GM20431 (cell line): ENCODE measurements around the gene MSMP.

Source experiments
- in situ Hi-C: fragments of 300-500 bp; cut with MseI, MboI; formaldehyde crosslinking; loops from one replicate; pipeline ENCODE4 v1.15.0; 2020; ENCODE audit warnings: low sequenced_read_pairs; ENCODE audit not compliant: unreplicated experiment

Gene MSMP, protein sequence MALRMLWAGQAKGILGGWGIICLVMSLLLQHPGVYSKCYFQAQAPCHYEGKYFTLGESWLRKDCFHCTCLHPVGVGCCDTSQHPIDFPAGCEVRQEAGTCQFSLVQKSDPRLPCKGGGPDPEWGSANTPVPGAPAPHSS

GRCh38 chr9:35754264-35754663, at the start of gene MSMP:
Gene MSMP (minus strand): TSS chr9:35754276. CDS start chr9:35754129, 147 bp downstream.
- in situ Hi-C loops = no loop called here

DNA sequence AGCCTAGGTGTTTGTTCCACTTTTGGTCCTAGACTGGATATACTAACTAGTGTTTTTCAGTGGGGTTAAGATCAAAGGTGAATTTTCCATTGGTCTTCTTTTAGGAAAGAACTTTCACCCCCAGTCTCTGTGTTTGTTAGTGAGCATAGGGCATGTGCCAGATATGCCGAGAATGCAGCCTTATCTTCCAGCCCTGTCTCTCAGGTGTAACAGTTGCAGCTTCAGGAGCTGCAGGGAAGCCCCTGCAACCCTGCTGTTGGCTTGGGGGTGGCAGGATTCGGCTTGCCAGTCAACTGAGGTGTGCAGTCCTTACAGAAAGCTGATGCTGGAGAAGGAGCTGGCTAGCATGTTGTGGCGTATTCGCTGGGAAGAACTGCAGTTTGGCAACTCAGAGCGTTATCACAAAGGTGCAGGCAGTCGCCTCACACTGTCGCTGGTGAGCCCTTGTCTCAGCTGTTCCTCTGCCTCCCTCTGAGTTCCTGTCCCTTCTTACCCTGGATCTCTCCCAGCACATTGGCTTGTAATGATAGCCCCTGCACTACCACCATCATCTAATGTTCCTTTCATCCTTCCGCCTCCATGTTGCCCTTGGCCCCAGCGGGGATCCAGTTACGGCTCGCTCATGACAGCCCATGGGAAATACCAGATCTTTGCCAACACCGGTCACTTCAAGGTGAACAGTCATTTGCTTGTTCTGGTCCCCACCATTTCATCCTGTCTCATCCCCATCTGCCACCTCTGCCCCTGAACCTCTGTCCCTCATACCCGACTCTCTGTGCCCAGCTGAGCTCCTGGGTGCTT, 47.5 kb upstream of the MSMP start:
- in situ Hi-C loops = no loop called here

DNA sequence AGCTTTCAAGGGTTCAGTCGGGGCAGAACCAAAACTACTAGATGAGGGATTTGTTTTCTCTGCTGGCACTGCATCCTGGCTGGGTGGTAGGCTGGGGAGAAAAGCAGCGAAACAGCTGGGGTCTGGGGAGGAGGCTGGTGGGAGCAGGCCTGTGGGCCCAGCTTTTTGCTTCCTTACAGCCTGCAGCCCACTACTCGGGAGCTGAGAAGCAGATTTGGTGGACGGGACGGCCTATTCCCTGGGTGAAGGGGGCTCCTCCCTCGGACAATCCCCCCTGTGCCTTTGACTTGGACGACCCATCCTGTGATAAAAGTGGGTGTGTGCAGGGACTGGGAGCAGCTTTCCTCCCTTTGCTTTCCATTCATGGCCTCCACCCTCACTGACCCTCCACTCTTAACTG, 46.5 kb upstream of the MSMP start:
- in situ Hi-C loops = no loop called here

- in situ Hi-C loops = no loop called here
Measured at GRCh38 chr9:35798658-35799374, 44.7 kb upstream of the MSMP start.

GRCh38 chr9:35797311-35798109, 43.4 kb upstream of the MSMP start:
- in situ Hi-C loops = no loop called here

GRCh38 chr9:35795695-35796094, 41.6 kb upstream of the MSMP start:
- in situ Hi-C loops = no loop called here

- in situ Hi-C loops = no loop called here
Measured at GRCh38 chr9:35793461-35793860, 39.4 kb upstream of the MSMP start.

DNA sequence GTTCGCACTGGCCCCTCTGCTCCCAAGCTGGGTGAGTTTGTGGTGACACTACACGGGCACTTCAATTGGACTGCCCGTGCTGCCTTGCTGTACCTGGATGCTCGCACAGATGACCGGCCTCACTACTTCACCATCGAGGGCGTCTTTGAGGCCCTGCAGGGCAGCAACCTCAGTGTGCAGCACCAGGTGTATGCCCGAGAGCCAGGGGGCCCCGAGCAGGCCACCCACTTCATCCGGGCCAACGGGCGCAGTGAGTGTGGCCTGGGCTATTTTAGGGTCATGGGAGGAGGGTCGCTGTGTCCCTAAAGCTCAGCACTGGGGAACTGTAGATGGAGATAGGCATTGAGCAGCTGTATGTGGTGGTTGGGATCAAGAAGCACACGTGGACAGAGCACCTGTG, 38.8 kb upstream of the MSMP start:
- in situ Hi-C loops = no loop called here

GRCh38 chr9:35792024-35792813, 38.1 kb upstream of the MSMP start:
- in situ Hi-C loops = no loop called here

DNA sequence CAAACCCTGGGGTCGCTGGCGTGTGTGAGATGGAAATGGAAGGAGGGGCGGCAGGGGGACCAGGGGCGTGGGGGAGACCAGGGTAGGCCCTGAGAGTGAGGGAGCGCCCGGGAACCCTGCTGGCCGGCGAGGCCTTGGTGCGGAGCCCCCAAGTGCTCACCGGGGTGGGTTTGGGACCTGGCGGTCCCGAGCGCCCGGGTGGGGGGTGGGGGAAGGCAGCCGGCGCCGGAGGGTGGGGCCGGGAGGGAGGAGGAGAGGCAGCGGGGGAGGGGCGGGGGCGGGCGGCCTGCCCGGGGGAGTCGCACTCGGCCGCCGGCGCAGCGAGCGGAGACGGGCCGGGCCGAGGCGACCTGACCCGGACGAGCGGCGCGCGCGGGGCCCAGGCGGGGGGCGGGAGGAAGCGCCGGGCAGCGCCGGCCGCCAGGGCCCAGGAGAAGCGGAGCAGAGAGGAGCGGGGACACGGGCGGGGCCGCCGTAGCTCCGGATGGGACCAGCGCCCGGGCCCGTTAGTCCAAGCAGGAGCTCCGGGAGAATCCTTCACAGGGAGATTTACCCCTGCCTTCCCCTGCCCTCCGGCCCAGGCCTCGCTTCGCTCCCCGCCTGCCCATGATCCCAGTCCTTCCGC, 37.3 kb upstream of the MSMP start, which contains the start of gene NPR2:
Gene NPR2, plus strand, starts transcription at position 295 of the 625 bp plus-strand sequence. CDS start 818 bp downstream, outside the sequence.
- in situ Hi-C loops = no loop called here

- in situ Hi-C loops = no loop called here
Measured at GRCh38 chr9:35790385-35791296, 36.6 kb upstream of the MSMP start.

DNA sequence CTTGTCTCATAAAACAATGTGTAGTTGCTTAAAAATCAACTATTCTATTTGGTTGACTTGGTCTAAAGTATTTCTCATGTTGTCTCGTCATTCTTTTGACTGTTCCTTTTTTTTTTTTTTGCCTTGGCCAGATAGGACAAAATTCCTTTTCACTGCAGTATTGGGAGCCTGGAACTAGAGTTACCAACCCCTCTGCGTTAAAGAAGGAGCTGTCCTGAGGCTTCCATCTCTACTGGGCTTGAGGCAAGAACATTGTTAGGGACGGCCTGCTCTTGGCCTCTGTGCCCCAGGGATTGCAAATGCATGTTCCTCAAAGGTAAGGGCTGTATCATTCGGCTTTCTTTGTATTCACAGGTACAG, 35.9 kb upstream of the MSMP start:
- in situ Hi-C loops = no loop called here

GRCh38 chr9:35789541-35789940, 35.5 kb upstream of the MSMP start:
- in situ Hi-C loops = no loop called here

DNA sequence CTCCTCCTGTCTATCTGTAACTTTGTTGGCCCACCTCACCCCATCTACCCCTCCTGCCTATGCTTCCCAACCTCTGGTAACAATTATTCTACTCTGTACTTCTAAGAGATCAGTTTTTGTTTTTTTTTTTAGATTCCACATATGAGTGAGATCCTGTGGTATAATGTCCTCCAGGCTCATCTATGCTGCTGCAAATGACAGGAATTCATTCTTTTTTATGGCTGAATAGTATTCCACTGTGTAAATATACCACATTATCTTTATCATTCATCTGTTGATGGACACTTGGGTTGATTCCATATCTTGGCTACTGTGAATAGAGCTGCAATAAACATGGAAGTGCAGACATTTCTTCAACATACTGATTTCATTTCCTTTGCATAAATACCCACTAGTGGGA, 29.3 kb upstream of the MSMP start:
- in situ Hi-C loops = no loop called here

DNA sequence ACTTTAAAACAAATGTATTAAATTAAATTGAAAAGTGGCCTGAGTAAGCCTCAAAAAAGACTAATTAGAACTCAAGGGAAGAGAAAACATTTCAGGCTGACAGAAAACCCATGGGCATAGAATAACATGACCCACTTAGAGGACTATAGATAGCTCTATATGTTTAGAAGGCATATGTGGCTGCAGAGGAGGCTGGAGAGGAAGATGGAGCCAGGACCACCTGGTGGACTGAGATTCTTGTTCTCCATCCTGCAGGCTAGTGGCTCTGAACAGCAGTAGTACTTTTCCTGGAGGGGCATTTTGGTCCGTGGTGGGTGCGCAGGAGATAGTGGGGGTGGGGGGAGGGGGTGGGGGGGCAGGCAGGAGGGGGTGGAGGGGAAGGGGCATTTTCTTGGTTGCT, 27.0 kb upstream of the MSMP start:
- in situ Hi-C loops = no loop called here

GRCh38 chr9:35778496-35778895, 24.4 kb upstream of the MSMP start:
- in situ Hi-C loops = no loop called here

- in situ Hi-C loops = no loop called here
Measured at GRCh38 chr9:35776018-35776417, 21.9 kb upstream of the MSMP start.

GRCh38 chr9:35774907-35775635, 21.0 kb upstream of the MSMP start:
- in situ Hi-C loops = no loop called here
